Middle frontal gyrus (tissue), 1 donor: ENCODE data around the gene DAPK3.
"Not testable (repeated sequence)": the region's sequence is repeated elsewhere in the genome, so short reads cannot be mapped to it uniquely, and the experiment has no call there.

ENCODE experiments used
- DNase-seq: peaks from one replicate; pipeline ENCODE4 v3.0.0-alpha.2; 2015; ENCODE audit warnings: low spot score; ENCODE audit errors: extremely low spot score

The DAPK3 gene

DNA sequence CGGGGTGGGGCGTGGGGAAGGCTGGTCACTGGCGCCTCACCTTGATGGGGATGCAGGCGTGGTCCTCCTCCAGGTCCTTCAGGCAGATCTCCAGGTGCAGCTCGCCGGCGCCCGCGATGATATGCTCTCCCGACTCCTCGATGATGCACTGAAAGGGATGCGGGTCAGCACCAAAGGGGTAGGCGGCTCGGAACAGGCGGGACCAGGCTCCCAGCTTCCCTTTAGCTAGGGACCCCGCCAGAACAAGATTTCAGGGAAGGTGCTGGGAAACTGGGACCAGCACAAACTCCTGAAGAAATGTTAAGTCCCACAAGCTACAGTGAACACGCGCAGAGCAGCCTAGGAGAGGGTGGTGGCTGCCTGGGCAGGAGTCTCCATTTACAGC, 8.4 kb upstream of the DAPK3 start:
- no peak for DNase-seq

GRCh38 chr19:3978145-3978544, 7.2 kb upstream of the DAPK3 start:
- DNase-seq, result no peak

GRCh38 chr19:3977242-3978143, 6.6 kb upstream of the DAPK3 start:
- no peak for DNase-seq

DNA sequence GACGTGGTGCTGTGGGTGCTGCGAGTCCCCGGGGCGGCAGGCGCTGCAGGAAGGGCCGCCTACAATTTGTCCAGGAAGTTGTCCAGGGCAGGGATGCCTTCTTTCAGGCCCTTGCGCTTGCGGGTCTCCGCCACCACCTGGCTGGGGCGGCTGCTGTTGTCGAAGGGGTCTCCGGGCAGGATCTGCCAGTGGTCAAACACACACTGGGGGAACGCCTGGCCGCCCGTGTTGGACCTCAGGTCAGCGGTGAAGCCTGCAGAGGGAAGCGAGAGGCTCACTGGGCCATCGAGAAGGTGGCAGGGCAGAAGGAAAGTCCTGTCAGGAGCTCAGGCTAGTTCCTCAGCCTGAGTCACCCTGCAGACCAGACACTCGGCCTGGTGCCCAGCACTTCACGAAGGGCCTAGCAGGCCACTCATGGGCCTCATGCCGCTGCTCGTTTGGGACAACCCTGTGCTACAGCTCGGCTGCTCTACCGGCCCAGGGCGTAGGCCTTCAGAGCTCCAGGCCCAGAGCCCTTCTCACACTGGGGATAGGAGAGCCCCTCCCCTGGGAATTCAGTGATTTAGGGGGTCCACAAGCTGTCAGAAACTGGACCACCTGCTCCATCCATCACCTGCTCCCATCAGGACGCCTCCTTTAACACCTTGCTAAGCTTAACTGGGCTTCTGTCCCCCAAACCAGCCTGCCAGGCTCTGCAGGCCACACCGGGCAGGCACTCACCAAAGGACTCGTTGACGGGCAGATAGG, 5.8 kb upstream of the DAPK3 start:
- no peak for DNase-seq

GRCh38 chr19:3975637-3976087, 4.8 kb upstream of the DAPK3 start:
- no peak for DNase-seq

- DNase-seq, result no peak
Measured at GRCh38 chr19:3975144-3975543, 4.2 kb upstream of the DAPK3 start.

- no peak for DNase-seq
Measured at GRCh38 chr19:3970313-3970807, 539 bp downstream of the DAPK3 start.

GRCh38 chr19:3969435-3970312, 1.2 kb downstream of the DAPK3 start:
- DNase-seq, result no peak

DNA sequence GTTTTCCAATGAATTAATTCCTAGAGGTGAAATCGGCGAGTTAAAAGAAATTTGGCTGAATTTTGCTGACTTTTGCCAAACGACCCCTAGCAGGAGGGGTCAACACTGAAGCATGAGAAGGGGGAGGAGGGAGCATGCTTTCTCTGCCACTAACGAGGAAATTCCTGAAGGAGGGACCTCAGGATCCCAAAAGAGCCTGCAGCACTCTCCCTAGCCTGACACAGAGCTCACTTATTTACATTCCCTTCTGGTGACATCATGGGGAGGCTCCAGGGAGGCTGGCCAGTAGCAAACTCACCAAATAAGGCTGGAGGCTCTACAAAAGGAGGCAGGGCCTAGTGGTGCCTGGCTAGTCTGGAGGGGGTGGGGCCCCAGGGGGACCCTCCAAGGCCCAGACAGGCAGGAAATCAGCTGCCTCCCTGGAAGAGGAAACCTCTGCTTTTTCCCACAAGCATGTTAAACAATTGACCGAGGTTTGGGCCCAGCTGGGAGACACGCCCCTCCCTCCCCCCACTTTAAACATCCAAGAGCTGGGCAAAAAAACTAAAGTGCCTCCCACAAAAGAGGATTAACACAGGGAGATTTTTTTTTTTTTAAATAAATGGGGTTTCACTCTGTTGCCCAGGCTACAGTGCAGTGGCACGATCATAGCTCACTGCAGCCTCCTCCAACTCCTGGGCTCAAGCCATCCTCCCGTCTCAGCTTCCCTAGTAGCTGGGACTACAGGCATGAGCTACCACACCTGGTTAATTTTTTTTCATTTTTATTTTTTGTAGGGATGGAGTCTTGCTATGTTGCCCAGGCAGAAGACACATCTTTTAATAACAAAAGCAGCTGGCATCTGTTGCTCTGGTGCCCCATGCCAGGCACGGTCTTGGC, 2.1 kb downstream of the DAPK3 start:
- no peak for DNase-seq

DNA sequence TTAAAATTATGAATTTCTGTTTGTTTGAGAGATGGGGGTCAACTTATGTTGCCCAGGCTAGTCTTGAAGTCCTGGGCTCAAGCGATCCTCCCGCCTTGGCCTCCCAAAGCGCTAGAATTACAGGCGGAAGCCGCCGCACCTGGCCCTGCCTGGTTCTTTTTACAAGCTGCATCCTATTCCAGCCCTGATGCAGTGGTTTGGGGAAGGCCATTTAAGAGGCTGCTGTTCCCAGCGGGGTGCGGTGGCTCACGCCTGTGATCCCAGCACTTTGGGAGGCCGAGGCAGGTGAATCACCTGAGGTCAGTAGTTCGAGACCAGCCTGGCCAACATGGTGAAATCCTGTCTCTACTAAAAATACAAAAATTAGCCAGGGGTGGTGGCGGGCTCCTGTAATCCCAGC, 2.9 kb downstream of the DAPK3 start:
- not testable (repeated sequence) for DNase-seq

DNA sequence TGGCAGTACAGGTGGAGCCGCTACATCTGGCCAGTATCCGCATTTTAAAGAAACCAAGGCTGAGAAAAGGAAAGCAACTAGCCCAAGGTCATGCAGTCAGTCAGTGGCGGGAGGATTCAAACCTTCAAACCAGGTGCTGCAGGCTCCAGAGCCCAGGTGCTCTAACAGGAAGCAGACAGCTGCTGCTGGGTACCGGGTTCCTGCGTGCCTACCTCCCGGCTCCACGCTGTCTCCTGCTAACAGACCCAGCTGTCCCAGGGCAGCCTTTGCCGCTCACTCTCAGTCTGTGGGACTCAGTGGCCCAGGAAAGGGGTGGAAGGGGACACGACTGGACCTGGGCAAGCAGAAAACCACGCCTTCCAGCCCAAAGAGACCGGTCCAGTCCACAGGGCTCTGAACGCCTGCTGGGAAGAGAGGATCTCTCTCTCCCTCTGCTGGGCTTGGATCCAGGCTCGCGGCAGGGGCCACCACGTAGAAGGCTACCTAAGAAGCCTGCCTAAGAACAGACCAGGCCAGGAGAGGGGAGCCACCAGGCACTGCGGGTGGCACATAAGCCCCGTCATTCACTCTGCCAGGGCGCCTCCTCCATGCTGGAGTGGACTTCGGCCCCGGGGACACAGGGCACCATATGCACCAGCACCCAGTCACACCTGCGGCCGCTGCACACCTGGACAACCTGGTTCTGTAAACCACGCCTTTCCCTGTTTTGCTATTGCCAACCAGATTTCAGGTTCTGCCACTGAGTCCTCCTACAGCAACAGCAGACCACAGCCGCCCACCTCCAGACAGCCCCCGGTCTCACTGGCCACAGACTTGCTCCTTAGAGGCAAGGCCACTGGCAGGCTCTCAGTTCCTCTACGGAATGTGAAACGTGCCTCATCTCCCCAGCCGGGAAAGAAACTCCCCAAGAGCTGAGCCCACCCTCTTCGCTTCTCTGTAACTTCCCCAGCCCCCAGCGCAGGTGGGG, 4.6 kb downstream of the DAPK3 start:
- DNase-seq, result no peak

DNA sequence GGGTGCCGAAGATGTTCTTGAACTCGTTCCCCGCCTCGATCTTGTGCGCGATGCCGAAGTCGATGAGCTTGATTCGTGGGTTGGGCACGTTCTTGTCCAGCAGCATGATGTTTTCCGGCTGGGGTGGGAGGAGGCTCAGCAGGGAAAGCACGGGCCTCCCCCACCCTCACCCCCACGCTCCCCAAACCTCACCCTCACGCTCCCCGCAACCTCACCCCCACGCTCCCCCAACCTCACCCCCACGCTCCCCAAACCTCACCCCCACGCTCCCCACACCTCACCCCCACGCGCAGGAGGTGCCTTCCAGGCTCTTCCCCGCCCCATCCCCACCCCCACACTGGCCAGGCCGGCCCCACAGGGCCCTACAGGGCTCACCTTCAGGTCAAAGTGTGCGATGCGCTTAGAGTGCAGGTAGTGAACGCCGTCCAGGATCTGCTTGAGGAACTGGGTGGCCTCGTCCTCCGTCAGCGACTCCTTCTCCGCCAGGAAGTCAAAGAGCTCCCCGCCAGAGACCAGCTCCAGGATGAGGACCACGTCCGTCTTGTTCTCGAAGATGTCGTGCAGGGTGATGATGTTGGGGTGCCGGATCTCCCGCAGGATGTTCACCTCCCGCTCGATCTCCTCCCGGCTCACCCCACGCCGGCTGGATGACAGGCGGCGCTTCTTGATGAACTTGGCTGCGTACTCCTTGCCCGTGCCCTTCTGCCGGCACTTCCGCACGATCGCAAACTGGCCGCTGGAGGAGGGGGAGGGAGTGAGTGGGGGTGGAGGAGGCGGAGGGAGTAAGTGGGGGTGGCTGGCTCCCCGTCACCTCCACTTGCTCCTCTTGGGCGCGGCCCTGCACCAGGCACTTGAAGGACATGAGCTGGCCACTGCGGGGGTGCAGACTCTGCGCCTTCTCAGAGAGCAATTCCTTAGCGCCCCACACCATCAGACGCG, 6.4 kb downstream of the DAPK3 start:
- DNase-seq, result no peak

GRCh38 chr19:3963458-3964255, 7.2 kb downstream of the DAPK3 start:
- DNase-seq, result no peak

DNA sequence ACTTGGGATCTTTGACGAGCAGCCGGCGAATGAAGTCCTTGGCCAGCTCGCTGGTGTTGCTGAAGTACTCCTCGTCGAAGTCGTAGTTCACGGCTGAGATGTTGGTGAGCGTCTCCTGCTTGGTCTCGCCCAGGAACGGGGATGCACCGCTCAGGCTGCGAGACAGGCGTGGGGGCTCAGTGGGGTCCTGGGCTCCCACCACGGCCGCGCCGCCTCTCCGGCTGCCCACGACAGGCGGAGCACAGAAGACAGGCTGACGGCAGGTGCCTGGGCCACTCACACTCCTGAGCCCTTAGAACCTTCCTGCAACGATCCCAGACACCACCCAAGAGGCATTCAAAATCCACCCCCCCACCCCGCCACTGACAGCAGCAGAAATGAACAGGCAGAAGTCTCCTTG, 9.9 kb downstream of the DAPK3 start:
- DNase-seq, result no peak

- DNase-seq, result no peak
Measured at GRCh38 chr19:3959766-3960131, 11.2 kb downstream of the DAPK3 start.

GRCh38 chr19:3958836-3959765, 11.8 kb downstream of the DAPK3 start:
- no peak for DNase-seq
